Activated CD4-positive, alpha-beta T cell treated with anti-CD3 and anti-CD28 coated beads for 36 hours (primary cell): ENCODE measurements around the gene AVPI1. TPM values are rescaled to one million over a fixed set of nuclear protein-coding genes. Genes with fewer than 3 reads are reported as not detected.
"Not testable (repeated sequence)": the region's sequence is repeated elsewhere in the genome, so short reads cannot be mapped to it uniquely, and the experiment has no call there.

Experiments used
- ATAC-seq: fragments of 200-7000 bp; cut with Tn5 transposase; one replicate; pipeline ENCODE4 v1.10.0; 2021; ENCODE audit warnings: mild to moderate bottlenecking, moderate library complexity
- CTCF ChIA-PET: fragments of 350-600 bp; sonication (Branson Sonifier 250); formaldehyde crosslinking; loops from one replicate; lab custom pipeline; 2021; ENCODE audit warnings: antibody characterized with exemption; lab: Charles Lee
- POLR2A ChIA-PET: fragments of 350-600 bp; sonication (Branson Sonifier 250); formaldehyde crosslinking; loops from one replicate; lab custom pipeline; 2021; ENCODE audit warnings: antibody characterized with exemption, inconsistent platforms; lab: Charles Lee
- DNase-seq: peaks from one replicate; pipeline ENCODE4 v3.0.0-alpha.2; 2020
- H3K27ac Mint-ChIP-seq: one replicate; pipeline ENCODE4 v1.8.0; 2021; ENCODE audit warnings: mixed read lengths
- H3K27me3 Mint-ChIP-seq: one replicate; pipeline ENCODE4 v1.8.0; 2021; ENCODE audit warnings: mixed read lengths
- H3K36me3 Mint-ChIP-seq: one replicate; pipeline ENCODE4 v1.8.0; 2021; ENCODE audit warnings: low read depth, mixed read lengths
- H3K4me1 Mint-ChIP-seq: one replicate; pipeline ENCODE4 v1.8.0; 2021; ENCODE audit warnings: mixed read lengths
- H3K4me3 Mint-ChIP-seq: one replicate; pipeline ENCODE4 v1.8.0; 2021; ENCODE audit warnings: mild to moderate bottlenecking, moderate library complexity, mixed read lengths
- H3K9me3 Mint-ChIP-seq: one replicate; pipeline ENCODE4 v1.8.0; 2021; ENCODE audit warnings: low read depth, mixed read lengths
- intact Hi-C, 2 experiments: fragments of 100-400 bp; cut with DNase I in 1 of 2; cut with micrococcal nuclease in 1 of 2; formaldehyde crosslinking; loops; one replicate each; pipeline versions ENCODE4 v1.14.2 to v1.15.1; 2022 to 2024; cut with DNase I, micrococcal nuclease
- total RNA-seq, 2 experiments: library from RNA; stranded (reverse); gene quantifications; one replicate each; pipeline ENCODE4 v1.2.3, GENCODE V29; 2021

AVPI1 gene
- total RNA-seq, 2 experiments from 2014 or later, result 2.1 to 2.2 TPM

DNA sequence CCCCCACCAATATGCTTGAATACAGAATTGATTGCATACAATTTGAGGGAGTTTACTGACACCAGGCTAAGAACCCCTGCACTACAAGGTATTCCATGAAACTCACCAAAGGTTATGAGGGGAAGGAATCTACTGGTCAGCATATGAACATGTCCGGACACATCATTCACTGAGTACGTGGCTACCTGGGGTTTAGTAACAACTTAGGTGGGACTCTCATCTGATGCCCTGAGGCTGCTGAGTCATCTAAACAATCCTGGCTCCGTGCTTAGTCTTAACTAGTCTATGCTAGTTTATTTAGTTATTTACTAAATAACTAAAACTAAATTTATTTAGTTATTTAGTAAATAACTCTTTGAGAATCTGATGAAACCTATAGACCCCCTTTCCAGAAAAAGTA, 35.3 kb downstream of the AVPI1 start:
- DNase-seq (no peak), ATAC-seq (no peak)
- Mint-ChIP-seq H3K27me3 (no peaks in the 10 kb centered on the region), H3K4me1 (peaks cover 22% of the 10 kb centered on the region), H3K9me3 (no peaks in the 10 kb centered on the region), H3K4me3 (no peak overlapping the region), H3K27ac (no peak overlapping the region), H3K36me3 (peaks cover 15% of the 10 kb centered on the region)
- ChIA-PET POLR2A (no interaction called here), CTCF (interaction anchor here (1.6 kb wide), 1 partner anchor 25 kb away, joined by 4 read pairs; no protein-coding TSS in a partner anchor)
- intact Hi-C loops, result no loop called here

DNA sequence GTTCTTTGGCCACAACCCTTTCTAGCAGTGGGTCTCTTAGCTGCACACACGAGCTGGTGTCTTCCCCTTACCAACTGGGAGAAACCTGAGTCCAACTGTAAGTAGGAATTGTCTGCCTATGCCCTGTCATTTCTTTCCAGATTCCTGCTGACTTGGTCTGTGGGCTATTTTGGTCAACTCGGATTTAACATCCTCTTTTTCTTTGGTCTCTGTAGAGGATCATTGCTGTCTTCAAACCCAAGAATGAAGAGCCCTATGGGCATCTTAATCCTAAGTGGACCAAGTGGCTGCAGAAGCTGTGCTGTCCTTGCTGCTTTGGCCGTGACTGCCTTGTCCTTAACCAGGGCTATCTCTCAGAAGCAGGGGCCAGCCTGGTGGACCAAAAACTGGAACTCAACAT, 36.3 kb downstream of the AVPI1 start:
- Mint-ChIP-seq H3K4me1 (peaks cover 22% of the 10 kb centered on the region), H3K27ac (no peak overlapping the region), H3K4me3 (no peak overlapping the region), H3K27me3 (no peaks in the 10 kb centered on the region), H3K36me3 (peaks cover 12% of the 10 kb centered on the region), H3K9me3 (no peaks in the 10 kb centered on the region)
- ATAC-seq (no peak), DNase-seq (no peak)
- intact Hi-C loops, result no loop called here
- CTCF ChIA-PET, result interaction anchor here (1.6 kb wide), 1 partner anchor 26 kb away, joined by 4 read pairs; no protein-coding TSS in a partner anchor
- POLR2A ChIA-PET, result interaction anchor here (0.6 kb wide), 1 partner anchor 585 kb away, joined by 3 read pairs; no protein-coding TSS in a partner anchor

- ATAC-seq, H3K4me3 Mint-ChIP-seq, DNase-seq, H3K27me3 Mint-ChIP-seq, H3K9me3 Mint-ChIP-seq: not testable (repeated sequence)
- Mint-ChIP-seq H3K4me1 (peaks cover 22% of the 10 kb centered on the region), H3K36me3 (peaks cover 16% of the 10 kb centered on the region), H3K27ac (peak overlapping the region; percentile 83)
- CTCF ChIA-PET, result interaction anchor here (0.6 to 1.3 kb wide), 5 partner anchors 27 to 97 kb away, joined by 3 to 6 read pairs (median 4); partner anchors contain the start of gene AVPI1
- intact Hi-C loops, result loop anchor here in 1 of 2 experiments (10.0 kb wide), 1 partner anchor 1975 kb away; the partner anchor contains the start of gene SLC25A28
- POLR2A ChIA-PET, result interaction anchor here (0.8 to 1.1 kb wide), 2 partner anchors 13 to 237 kb away, joined by 6 to 8 read pairs; no protein-coding TSS in a partner anchor
Observed at GRCh38 chr10:97649405-97649750, 37.7 kb downstream of the AVPI1 start.

GRCh38 chr10:97648562-97649404, 38.3 kb downstream of the AVPI1 start:
- CTCF ChIA-PET, result interaction anchor here (0.6 to 1.3 kb wide), 5 partner anchors 28 to 96 kb away, joined by 3 to 6 read pairs (median 4); partner anchors contain the start of gene AVPI1
- POLR2A ChIA-PET, result interaction anchor here (0.6 to 1.1 kb wide), 3 partner anchors 10 to 236 kb away, joined by 5 to 8 read pairs (median 6); no protein-coding TSS in a partner anchor
- Mint-ChIP-seq H3K27ac (peak overlapping the region; percentile 83), H3K36me3 (peaks cover 13% of the 10 kb centered on the region), H3K4me1 (peaks cover 22% of the 10 kb centered on the region), H3K9me3 (no peaks in the 10 kb centered on the region), H3K4me3 (no peak overlapping the region), H3K27me3 (no peaks in the 10 kb centered on the region)
- DNase-seq, result peak; percentile 60
- intact Hi-C loops, result loop anchor here in 1 of 2 experiments (10.0 kb wide), 1 partner anchor 1976 kb away; the partner anchor contains the start of gene SLC25A28
- ATAC-seq, result peak; percentile 100

GRCh38 chr10:97647556-97647955, 39.5 kb downstream of the AVPI1 start:
- H3K27me3 Mint-ChIP-seq, result no peaks in the 10 kb centered on the region
- DNase-seq (no peak), ATAC-seq (no peak)
- ChIA-PET CTCF (no interaction called here), POLR2A (interaction anchor here (0.6 kb wide), 1 partner anchor 75 kb away, joined by 4 read pairs; the partner anchor contains the start of gene ANKRD2)
- H3K4me3 Mint-ChIP-seq, result no peak overlapping the region
- intact Hi-C loops, result loop anchor here in 1 of 2 experiments (10.0 kb wide), 1 partner anchor 1977 kb away; the partner anchor contains the start of gene SLC25A28
- no peaks in the 10 kb centered on the region for H3K9me3 Mint-ChIP-seq
- H3K4me1 Mint-ChIP-seq, result peaks cover 29% of the 10 kb centered on the region
- peak overlapping the region; percentile 5 for H3K27ac Mint-ChIP-seq
- peaks cover 5% of the 10 kb centered on the region for H3K36me3 Mint-ChIP-seq

DNA sequence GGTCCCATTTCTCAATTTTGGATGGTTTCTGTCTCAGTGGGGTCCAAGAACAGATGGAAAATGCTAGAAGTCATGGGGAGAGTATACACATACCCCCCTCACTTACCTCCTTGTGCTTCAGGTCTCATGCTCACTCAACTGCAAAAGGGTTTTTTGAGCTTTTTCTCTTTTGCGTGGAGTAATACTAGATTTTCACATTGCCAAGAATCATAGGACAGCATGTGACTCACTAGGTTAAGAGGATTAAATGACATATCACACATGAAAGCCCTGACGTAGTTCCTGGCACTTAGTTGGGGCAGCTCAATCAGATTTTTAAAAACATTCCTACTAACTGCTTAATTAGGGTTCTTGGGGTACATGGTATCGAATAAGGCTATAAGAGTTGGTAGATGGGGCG, 42.1 kb downstream of the AVPI1 start:
- ATAC-seq (no peak), DNase-seq (no peak)
- H3K36me3 Mint-ChIP-seq, result peaks cover 5% of the 10 kb centered on the region
- no peaks in the 10 kb centered on the region for H3K27me3 Mint-ChIP-seq
- H3K4me3 Mint-ChIP-seq, result no peak overlapping the region
- no peaks in the 10 kb centered on the region for H3K9me3 Mint-ChIP-seq
- peaks cover 37% of the 10 kb centered on the region for H3K4me1 Mint-ChIP-seq
- H3K27ac Mint-ChIP-seq, result no peak overlapping the region
- intact Hi-C loops, result loop anchor here in 1 of 2 experiments (5.0 to 10.0 kb wide), 2 partner anchors 1058 to 1980 kb away; partner anchors contain the start of genes SLC25A28 and TM9SF3
- ChIA-PET CTCF (no interaction called here), POLR2A (no interaction called here)

- ChIA-PET POLR2A (no interaction called here), CTCF (interaction anchor here (1.4 kb wide), 1 partner anchor 58 kb away, joined by 4 read pairs; no protein-coding TSS in a partner anchor)
- no peak overlapping the region for H3K4me3 Mint-ChIP-seq
- no peaks in the 10 kb centered on the region for H3K27me3 Mint-ChIP-seq
- no peak overlapping the region for H3K27ac Mint-ChIP-seq
- intact Hi-C loops, result loop anchor here in 1 of 2 experiments (5.0 to 10.0 kb wide), 2 partner anchors 1056 to 1981 kb away; partner anchors contain the start of genes SLC25A28 and TM9SF3
- peaks cover 5% of the 10 kb centered on the region for H3K36me3 Mint-ChIP-seq
- DNase-seq (no peak), ATAC-seq (no peak)
- H3K4me1 Mint-ChIP-seq, result peaks cover 27% of the 10 kb centered on the region
- no peaks in the 10 kb centered on the region for H3K9me3 Mint-ChIP-seq
Observed at GRCh38 chr10:97643441-97643985, 43.5 kb downstream of the AVPI1 start.

- DNase-seq, H3K27me3 Mint-ChIP-seq, H3K9me3 Mint-ChIP-seq, ATAC-seq, H3K27ac Mint-ChIP-seq, H3K36me3 Mint-ChIP-seq, H3K4me3 Mint-ChIP-seq: not testable (repeated sequence)
- CTCF ChIA-PET, result interaction anchor here (0.6 to 1.5 kb wide), 4 partner anchors 15 to 451 kb away, joined by 3 to 4 read pairs (median 4); partner anchors contain the start of gene ANKRD2
- POLR2A ChIA-PET, result interaction anchor here (0.7 kb wide), 1 partner anchor 21 kb away, joined by 9 read pairs; no protein-coding TSS in a partner anchor
- H3K4me1 Mint-ChIP-seq, result peaks cover 22% of the 10 kb centered on the region
- intact Hi-C loops, result loop anchor here in 1 of 2 experiments (5.0 to 10.0 kb wide), 2 partner anchors 1055 to 1982 kb away; partner anchors contain the start of genes SLC25A28 and TM9SF3
Observed at GRCh38 chr10:97642471-97643159, 44.4 kb downstream of the AVPI1 start.

DNA sequence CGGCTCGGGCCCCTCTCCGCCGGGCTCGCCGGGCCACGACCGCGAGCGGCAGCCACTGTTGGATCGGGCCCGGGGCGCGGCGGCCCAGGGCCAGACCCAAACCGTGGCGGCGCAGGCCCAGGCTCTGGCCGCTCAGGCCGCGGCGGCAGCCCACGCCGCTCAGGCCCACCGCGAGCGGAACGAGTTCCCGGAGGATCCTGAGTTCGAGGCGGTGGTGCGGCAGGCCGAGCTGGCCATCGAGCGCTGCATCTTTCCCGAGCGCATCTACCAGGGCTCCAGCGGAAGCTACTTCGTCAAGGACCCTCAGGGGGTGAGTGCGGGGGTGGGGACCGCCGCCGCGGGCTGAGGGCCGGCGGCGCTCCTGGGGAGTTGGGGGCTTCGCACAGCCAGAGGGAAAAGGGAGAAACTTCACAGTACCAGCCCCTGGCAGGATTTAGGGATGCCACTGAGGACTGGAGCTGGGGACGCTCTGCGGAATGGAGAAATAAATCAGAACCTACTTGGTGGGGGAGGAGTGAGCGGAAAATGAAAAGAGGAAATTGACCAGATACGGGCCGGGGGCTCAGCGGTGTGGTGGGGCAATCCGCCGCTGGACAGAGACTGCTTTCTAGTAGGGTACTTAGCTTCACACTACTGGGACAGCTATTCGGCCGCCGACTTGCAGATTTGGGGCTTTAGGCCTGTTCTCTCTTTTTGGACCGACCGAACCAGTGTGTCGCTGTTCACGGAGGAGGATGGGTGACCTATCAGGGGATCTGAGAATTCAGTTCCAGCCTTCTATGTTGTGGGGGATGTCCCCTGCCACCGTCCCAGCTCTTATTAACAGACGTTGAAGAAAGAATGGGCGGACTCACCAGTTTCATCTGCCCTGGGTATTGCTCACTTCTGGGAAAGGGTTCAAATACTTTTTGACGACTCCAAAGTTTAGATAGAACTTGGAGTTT, 45.9 kb downstream of the AVPI1 start:
- Mint-ChIP-seq H3K9me3 (no peaks in the 10 kb centered on the region), H3K27me3 (no peaks in the 10 kb centered on the region), H3K27ac (peak overlapping the region; percentile 93), H3K4me3 (peak overlapping the region; percentile 97), H3K36me3 (peaks cover 5% of the 10 kb centered on the region), H3K4me1 (peaks cover 18% of the 10 kb centered on the region)
- ATAC-seq, result peak; percentile 5
- DNase-seq, result peak; percentile 49
- intact Hi-C loops, result loop anchor here (1.0 to 10.0 kb wide), 12 partner anchors 8 to 1984 kb away; partner anchors contain the start of genes AVPI1 (in 2 of the 2), MMS19 (in 2 of the 2), UBTD1 (in 2 of the 2) and ARHGAP19 (in 1 of the 2)
- ChIA-PET CTCF (interaction anchor here (0.5 to 1.5 kb wide), 12 partner anchors 14 to 579 kb away, joined by 3 to 5 read pairs (median 3); partner anchors contain the start of genes ANKRD2 and AVPI1), POLR2A (interaction anchor here (0.5 to 0.8 kb wide), 2 partner anchors 46 to 225 kb away, joined by 3 to 4 read pairs; partner anchors contain the start of gene AVPI1)
